GM12878 (cell line): ENCODE measurements around the gene RNASEH2A. TPM values are rescaled to one million over a fixed set of nuclear protein-coding genes. Genes with fewer than 3 reads are reported as not detected.

ENCODE experiments used
- BHLHE40 ChIP-seq, 2 experiments: fragments of 450-650 bp in 1 of 2; IDR thresholded peaks; 2 replicates each; pipeline ENCODE4 v1.6.1; 2011 to 2017; ENCODE audit warnings: low read depth in 2 of 2, borderline replicate concordance in 1 of 2, improper control_type of control experiment in 1 of 2, low read length in 1 of 2, mild to moderate bottlenecking in 1 of 2
- CBFB ChIP-seq: IDR thresholded peaks from 2 replicates; pipeline ENCODE4 v1.6.1; 2016; ENCODE audit warnings: antibody characterized with exemption, low read depth
- CBX5 ChIP-seq: sonication (generic); IDR thresholded peaks from 2 replicates; pipeline ENCODE4 v1.6.1; 2016; ENCODE audit warnings: low read depth, moderate library complexity, mild to moderate bottlenecking, inconsistent platforms
- CTCF ChIP-seq, 3 experiments: IDR thresholded peaks in 2 of 3; conservative IDR thresholded peaks in 1 of 3; 2 replicates each; pipeline ENCODE4 v1.5.1; 2011; ENCODE audit warnings: low read depth in 3 of 3, low read length in 3 of 3, mild to moderate bottlenecking in 3 of 3, control low read depth in 2 of 3, moderate library complexity in 2 of 3, inconsistent platforms in 1 of 3, mixed read lengths in 1 of 3; ENCODE audit not compliant: control insufficient read depth in 2 of 3, insufficient read depth in 1 of 3; ENCODE audit errors: extremely low read depth in 1 of 3
- EGR1 ChIP-seq, 2 experiments: IDR thresholded peaks; 1 replicate in 1 of 2; 2 replicates in 1 of 2; pipeline ENCODE4 v1.6.1; 2011 to 2012; ENCODE audit warnings: low read depth in 2 of 2, low read length in 2 of 2, borderline replicate concordance in 1 of 2, mild to moderate bottlenecking in 1 of 2, moderate library complexity in 1 of 2
- ELK1 ChIP-seq: IDR thresholded peaks from 2 replicates; pipeline ENCODE4 v1.6.1; 2012; ENCODE audit warnings: low read depth, low read length, improper control_type of control experiment
- FOXM1 ChIP-seq: IDR thresholded peaks from 2 replicates; pipeline ENCODE4 v1.6.1; 2012; ENCODE audit warnings: low read depth, mild to moderate bottlenecking, inconsistent platforms, low read length, moderate library complexity
- GATAD2B ChIP-seq: fragments of 450-650 bp; conservative IDR thresholded peaks from 2 replicates; pipeline ENCODE4 v1.6.1; 2017; ENCODE audit warnings: low read depth, mild to moderate bottlenecking, moderate library complexity
- IKZF2 ChIP-seq, 2 experiments: fragments of 450-650 bp; IDR thresholded peaks; 2 replicates each; pipeline ENCODE4 v1.6.1; 2017; ENCODE audit warnings: mild to moderate bottlenecking in 2 of 2, moderate library complexity in 2 of 2
- MTA3 ChIP-seq: IDR thresholded peaks from 2 replicates; pipeline ENCODE4 v1.6.1; 2012; ENCODE audit warnings: low read length, inconsistent platforms, borderline replicate concordance
- MXI1 ChIP-seq: fragments of 150-350 bp; IDR thresholded peaks from 2 replicates; pipeline ENCODE4 v1.6.1; 2011; ENCODE audit warnings: low read depth, mild to moderate bottlenecking, inconsistent platforms, low read length, improper control_type of control experiment
- NFXL1 ChIP-seq: fragments of 450-650 bp; IDR thresholded peaks from 2 replicates; pipeline ENCODE4 v1.6.1; 2017; ENCODE audit warnings: antibody characterized with exemption, mild to moderate bottlenecking, borderline replicate concordance
- NRF1 ChIP-seq: conservative IDR thresholded peaks from 2 replicates; pipeline ENCODE4 v1.6.1; 2011; ENCODE audit warnings: mild to moderate bottlenecking, low read depth, low read length, improper control_type of control experiment
- RB1 ChIP-seq: fragments of 450-650 bp; formaldehyde crosslinking; IDR thresholded peaks from 2 replicates; pipeline ENCODE4 v1.6.1; 2017; ENCODE audit warnings: mild to moderate bottlenecking, borderline replicate concordance
- SMARCA5 ChIP-seq: fragments of 450-650 bp; IDR thresholded peaks from 2 replicates; pipeline ENCODE4 v1.6.1; 2017; ENCODE audit warnings: mild to moderate bottlenecking
- SP1 ChIP-seq: IDR thresholded peaks from one replicate; pipeline ENCODE4 v1.6.1; 2011; ENCODE audit warnings: low read depth, low read length
- SPI1 ChIP-seq: IDR thresholded peaks from 2 replicates; pipeline ENCODE4 v1.6.1; 2011; ENCODE audit warnings: low read depth, mild to moderate bottlenecking, low read length, moderate library complexity, borderline replicate concordance; ENCODE audit not compliant: insufficient read depth
- STAT1 ChIP-seq: fragments of 450-650 bp; conservative IDR thresholded peaks from 2 replicates; pipeline ENCODE4 v1.6.1; 2014; ENCODE audit warnings: antibody characterized with exemption, mild to moderate bottlenecking
- SUPT20H ChIP-seq: IDR thresholded peaks from 2 replicates; pipeline ENCODE4 v1.6.1; 2011; ENCODE audit warnings: low read depth, mild to moderate bottlenecking, low read length, moderate library complexity, borderline replicate concordance; ENCODE audit not compliant: control insufficient read depth
- TARDBP ChIP-seq: IDR thresholded peaks from 2 replicates; pipeline ENCODE4 v1.6.1; 2016; ENCODE audit warnings: borderline replicate concordance
- TCF7 ChIP-seq: IDR thresholded peaks from 2 replicates; pipeline ENCODE4 v1.6.1; 2014; ENCODE audit warnings: antibody characterized with exemption, borderline replicate concordance
- USF2 ChIP-seq: IDR thresholded peaks from 2 replicates; pipeline ENCODE4 v1.6.1; 2011; ENCODE audit warnings: low read depth, low read length, improper control_type of control experiment, borderline replicate concordance
- YY1 ChIP-seq: IDR thresholded peaks from 2 replicates; pipeline ENCODE4 v1.6.1; 2011; ENCODE audit warnings: low read depth, mild to moderate bottlenecking, low read length
- polyA plus RNA-seq, 11 experiments: library from polyadenylated mRNA; depleted of rRNA in 4 of 11; unstranded in 6 of 11; stranded (reverse) in 5 of 11; fragments of >200 nt; fragmentation: Nextera tagmentation in 4 of 11; fragmentation: Illumina TruSeq in 1 of 11; extraction: Ambion mirVana in 4 of 11; extraction: Trizol in 1 of 11; gene quantifications; 1 replicate in 1 of 11; 2 replicates in 10 of 11; pipeline versions ENCODE4 v1.2.1 to v1.2.3, GENCODE V29; 2011 to 2016; ENCODE audit warnings: inconsistent platforms in 2 of 11, missing spikeins in 2 of 11, low read depth in 1 of 11
- total RNA-seq, 4 experiments: library from RNA; depleted of rRNA in 3 of 4; stranded (reverse); fragments of >200 nt in 3 of 4; fragmentation: Illumina TruSeq in 1 of 4; extraction: Trizol in 1 of 4; gene quantifications; 2 replicates each; pipeline versions ENCODE4 v1.2.1 to v1.2.3, GENCODE V29; 2013 to 2021
- TF ChIP-seq, protein P1 (sequence below): IDR thresholded peaks from 2 replicates; pipeline ENCODE4 v1.6.1; 2011; ENCODE audit warnings: low read depth, mild to moderate bottlenecking, low read length, moderate library complexity, borderline replicate concordance; ENCODE audit errors: extremely low read depth
- TF ChIP-seq, protein P2 (sequence below): IDR thresholded peaks from 2 replicates; pipeline ENCODE4 v1.6.1; 2012; ENCODE audit warnings: low read depth, low read length, improper control_type of control experiment

The RNASEH2A gene
- total and polyA plus RNA-seq, 10 of the 15 experiments (the other 5 are each of a cell fraction or from before 2014, with no cell fraction given) = 17.4 to 103 (median 40.4) TPM

- TF ChIP-seq, protein P1, sequence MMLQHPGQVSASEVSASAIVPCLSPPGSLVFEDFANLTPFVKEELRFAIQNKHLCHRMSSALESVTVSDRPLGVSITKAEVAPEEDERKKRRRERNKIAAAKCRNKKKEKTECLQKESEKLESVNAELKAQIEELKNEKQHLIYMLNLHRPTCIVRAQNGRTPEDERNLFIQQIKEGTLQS = no peak
- TF ChIP-seq SUPT20H (no peak), MXI1 (no peak), TCF7 (no peak), MTA3 (no peak), USF2 (no peak; the same call in 1 of the 2 replicates), ELK1 (peak; percentile 61), BHLHE40 (IDR thresholded peaks at IDR 0.05; ENCODE audit: borderline replicate concordance in 1 of 2, low read depth in 2 of 2, low read length in 1 of 2) (peak in 1 of 2 experiments; percentile 39; a peak in 1 of 4 replicates), IKZF2 (IDR thresholded peaks at IDR 0.05) (no peak), CBX5 (no peak), RB1 (no peak), EGR1 (IDR thresholded peaks at IDR 0.05; ENCODE audit: borderline replicate concordance in 1 of 2, low read depth in 2 of 2, low read length in 2 of 2) (0 out of 3 replicates have a peak, but pooled peaks of 1 of the 2 experiments have one; percentile 40), SMARCA5 (peak; percentile 47; the same call in 1 of the 2 replicates), SPI1 (peak; percentile 40; the same call in 1 of the 2 replicates), NFXL1 (no peak), TARDBP (no peak), SP1 (no peak), NRF1 (no peak), GATAD2B (peak; percentile 60), STAT1 (no peak), CBFB (no peak), FOXM1 (no peak), YY1 (peak; percentile 75), CTCF (IDR thresholded peaks at IDR 0.05 in 2 of 3, conservative IDR thresholded peaks at IDR 0.05 in 1 of 3; ENCODE audit: control insufficient read depth in 2 of 3, extremely low read depth in 1 of 3, insufficient read depth in 1 of 3, low read depth in 3 of 3, low read length in 3 of 3) (no peak)
- TF ChIP-seq, protein P2, sequence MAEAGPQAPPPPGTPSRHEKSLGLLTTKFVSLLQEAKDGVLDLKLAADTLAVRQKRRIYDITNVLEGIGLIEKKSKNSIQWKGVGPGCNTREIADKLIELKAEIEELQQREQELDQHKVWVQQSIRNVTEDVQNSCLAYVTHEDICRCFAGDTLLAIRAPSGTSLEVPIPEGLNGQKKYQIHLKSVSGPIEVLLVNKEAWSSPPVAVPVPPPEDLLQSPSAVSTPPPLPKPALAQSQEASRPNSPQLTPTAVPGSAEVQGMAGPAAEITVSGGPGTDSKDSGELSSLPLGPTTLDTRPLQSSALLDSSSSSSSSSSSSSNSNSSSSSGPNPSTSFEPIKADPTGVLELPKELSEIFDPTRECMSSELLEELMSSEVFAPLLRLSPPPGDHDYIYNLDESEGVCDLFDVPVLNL = no peak
Measured at GRCh38 chr19:12792051-12792852, 14.1 kb upstream of the RNASEH2A start (continued).
